HFFc6 (cell line): ENCODE data around the gene SNTG2. TPM values are rescaled to one million over a fixed set of nuclear protein-coding genes. Genes with fewer than 3 reads are reported as not detected.

ENCODE experiments used
- DNase-seq: peaks from one replicate; pipeline ENCODE4 v3.0.0-alpha.2; 2018
- H3K27ac Mint-ChIP-seq: 2 replicates; pipeline ENCODE4 v1.8.0; 2020; ENCODE audit warnings: mild to moderate bottlenecking, mixed read lengths
- H3K27me3 Mint-ChIP-seq: 2 replicates; pipeline ENCODE4 v1.8.0; 2021; ENCODE audit warnings: mild to moderate bottlenecking, moderate library complexity, mixed read lengths; ENCODE audit not compliant: insufficient read depth
- H3K36me3 Mint-ChIP-seq: 2 replicates; pipeline ENCODE4 v1.8.0; 2021; ENCODE audit warnings: low read depth, mixed read lengths
- H3K4me1 Mint-ChIP-seq: 2 replicates; pipeline ENCODE4 v1.8.0; 2020; ENCODE audit warnings: low read depth, mixed read lengths
- H3K4me3 Mint-ChIP-seq: 2 replicates; pipeline ENCODE4 v1.8.0; 2020; ENCODE audit warnings: mild to moderate bottlenecking, moderate library complexity, mixed read lengths
- H3K9me3 Mint-ChIP-seq: 2 replicates; pipeline ENCODE4 v1.8.0; 2020; ENCODE audit warnings: mild to moderate bottlenecking, mixed read lengths
- total RNA-seq, 6 experiments: library from RNA; stranded (reverse); fragmentation: NEBNext Ultra II Directional; extraction: Animal tissue kit (Norgen Biotek cat#: 25700); gene quantifications; 2 replicates in 1 of 6; 3 replicates in 5 of 6; pipeline ENCODE4 v1.2.3, GENCODE V29; 2021
- TF ChIP-seq, protein P1 (sequence below): fragments of 200-600 bp; sonication (generic); IDR thresholded peaks from 2 replicates; pipeline ENCODE4 v1.5.0; 2021; ENCODE audit warnings: antibody characterized with exemption, mild to moderate bottlenecking

The SNTG2 gene
- total RNA-seq, 6 experiments from 2014 or later: not detected

DNA sequence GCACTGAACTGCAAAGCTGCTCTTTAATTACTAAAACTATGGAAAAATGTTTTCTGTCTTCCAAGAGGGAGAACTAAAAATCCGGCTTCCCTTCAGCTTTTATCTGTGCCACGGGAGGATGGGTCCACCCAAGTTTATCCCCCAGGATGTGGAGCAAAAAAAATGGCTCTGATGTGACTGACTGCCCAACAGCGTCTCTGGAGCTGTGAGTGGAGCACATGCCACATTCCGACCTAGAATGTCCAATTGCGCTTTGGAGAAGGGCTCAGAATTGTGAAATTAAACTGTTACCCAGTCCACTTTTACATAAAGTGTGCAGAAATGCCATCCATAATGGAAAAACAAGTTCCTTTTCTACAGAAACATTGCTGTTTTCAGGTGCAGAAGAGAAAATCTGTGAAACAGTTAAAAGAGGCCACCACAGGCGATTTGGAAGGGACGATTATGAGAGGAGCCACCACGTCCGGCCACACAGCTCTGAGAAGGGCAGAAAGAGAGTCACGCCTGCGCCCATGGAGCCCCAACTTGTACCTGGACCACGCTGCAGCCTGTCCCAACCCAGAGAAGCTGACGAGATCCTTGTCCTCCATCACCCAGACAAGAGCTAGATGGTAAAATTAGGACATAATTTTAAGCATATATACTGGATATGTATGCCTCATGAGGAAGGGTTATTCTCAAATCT, 362.7 kb downstream of the SNTG2 start:
- no peaks in the 10 kb centered on the region for H3K36me3 Mint-ChIP-seq
- H3K4me3 Mint-ChIP-seq: no peak overlapping the region
- H3K9me3 Mint-ChIP-seq: peaks cover 23% of the 10 kb centered on the region
- no peaks in the 10 kb centered on the region for H3K4me1 Mint-ChIP-seq
- TF ChIP-seq, protein P1, sequence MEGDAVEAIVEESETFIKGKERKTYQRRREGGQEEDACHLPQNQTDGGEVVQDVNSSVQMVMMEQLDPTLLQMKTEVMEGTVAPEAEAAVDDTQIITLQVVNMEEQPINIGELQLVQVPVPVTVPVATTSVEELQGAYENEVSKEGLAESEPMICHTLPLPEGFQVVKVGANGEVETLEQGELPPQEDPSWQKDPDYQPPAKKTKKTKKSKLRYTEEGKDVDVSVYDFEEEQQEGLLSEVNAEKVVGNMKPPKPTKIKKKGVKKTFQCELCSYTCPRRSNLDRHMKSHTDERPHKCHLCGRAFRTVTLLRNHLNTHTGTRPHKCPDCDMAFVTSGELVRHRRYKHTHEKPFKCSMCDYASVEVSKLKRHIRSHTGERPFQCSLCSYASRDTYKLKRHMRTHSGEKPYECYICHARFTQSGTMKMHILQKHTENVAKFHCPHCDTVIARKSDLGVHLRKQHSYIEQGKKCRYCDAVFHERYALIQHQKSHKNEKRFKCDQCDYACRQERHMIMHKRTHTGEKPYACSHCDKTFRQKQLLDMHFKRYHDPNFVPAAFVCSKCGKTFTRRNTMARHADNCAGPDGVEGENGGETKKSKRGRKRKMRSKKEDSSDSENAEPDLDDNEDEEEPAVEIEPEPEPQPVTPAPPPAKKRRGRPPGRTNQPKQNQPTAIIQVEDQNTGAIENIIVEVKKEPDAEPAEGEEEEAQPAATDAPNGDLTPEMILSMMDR: no peak
- peaks cover 2% of the 10 kb centered on the region; the same call in 1 of the 2 replicates for H3K27me3 Mint-ChIP-seq
- no peak overlapping the region for H3K27ac Mint-ChIP-seq
- DNase-seq: no peak

DNA sequence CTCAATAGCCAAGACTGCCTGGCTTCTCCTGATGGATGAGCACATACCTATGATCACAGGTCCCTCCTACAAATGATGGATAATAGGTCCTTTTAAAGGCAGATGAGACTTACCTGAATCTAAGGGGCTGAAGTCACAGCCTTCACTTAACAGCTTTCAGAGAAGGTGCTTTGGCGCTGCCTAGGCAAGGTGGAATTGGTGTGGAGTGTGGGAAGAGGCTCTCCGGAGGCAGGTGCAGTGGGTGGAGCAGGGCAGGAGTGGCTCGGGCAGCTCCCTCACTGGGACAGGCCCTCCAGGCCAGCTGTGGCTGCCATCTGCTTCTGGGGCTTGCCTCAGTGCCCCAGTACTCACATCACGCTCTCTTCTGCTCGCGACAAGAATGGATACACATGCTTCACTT, 363.6 kb downstream of the SNTG2 start:
- H3K4me3 Mint-ChIP-seq: no peak overlapping the region
- TF ChIP-seq, protein P1: no peak
- no peak for DNase-seq
- H3K27ac Mint-ChIP-seq: no peak overlapping the region
- H3K9me3 Mint-ChIP-seq: peaks cover 24% of the 10 kb centered on the region
- peaks cover 2% of the 10 kb centered on the region; the same call in 1 of the 2 replicates for H3K27me3 Mint-ChIP-seq
- H3K4me1 Mint-ChIP-seq: no peaks in the 10 kb centered on the region
- H3K36me3 Mint-ChIP-seq: no peaks in the 10 kb centered on the region

DNA sequence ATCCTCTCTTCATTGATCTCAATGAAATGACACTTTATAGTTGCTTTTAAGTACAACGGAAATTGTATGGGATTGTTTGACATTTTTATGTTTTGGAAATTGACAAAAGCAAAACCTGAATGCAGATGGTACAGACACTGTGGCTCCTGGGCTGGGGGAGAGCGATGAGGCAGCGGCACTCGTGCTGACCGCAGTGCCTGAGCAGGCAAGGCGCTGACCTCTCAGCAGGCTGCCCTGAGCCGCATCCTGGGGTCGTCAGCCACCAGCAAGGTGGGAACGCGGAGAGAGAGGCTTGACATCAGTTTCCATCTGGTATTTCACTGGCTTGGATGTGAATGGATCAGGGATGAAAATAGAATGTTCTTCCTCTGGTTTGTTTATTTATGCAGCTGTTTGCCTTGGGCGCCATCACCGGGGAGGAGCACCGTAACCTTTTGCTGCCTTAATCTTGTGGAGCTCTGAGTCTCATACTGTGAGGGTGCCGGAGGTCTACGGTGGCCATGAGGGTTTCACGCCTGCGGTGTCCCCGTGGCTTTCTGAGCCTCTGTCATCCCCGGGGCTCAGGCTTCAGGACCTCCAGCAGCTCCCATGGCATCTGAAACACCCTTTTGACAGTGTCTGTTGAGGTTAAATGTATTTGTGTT, 367.8 kb downstream of the SNTG2 start:
- Mint-ChIP-seq H3K36me3 (no peaks in the 10 kb centered on the region), H3K27ac (no peak overlapping the region), H3K9me3 (peaks cover 29% of the 10 kb centered on the region), H3K27me3 (peaks cover 2% of the 10 kb centered on the region; the same call in 1 of the 2 replicates), H3K4me3 (no peak overlapping the region), H3K4me1 (no peaks in the 10 kb centered on the region)
- TF ChIP-seq, protein P1: no peak
- no peak for DNase-seq

DNA sequence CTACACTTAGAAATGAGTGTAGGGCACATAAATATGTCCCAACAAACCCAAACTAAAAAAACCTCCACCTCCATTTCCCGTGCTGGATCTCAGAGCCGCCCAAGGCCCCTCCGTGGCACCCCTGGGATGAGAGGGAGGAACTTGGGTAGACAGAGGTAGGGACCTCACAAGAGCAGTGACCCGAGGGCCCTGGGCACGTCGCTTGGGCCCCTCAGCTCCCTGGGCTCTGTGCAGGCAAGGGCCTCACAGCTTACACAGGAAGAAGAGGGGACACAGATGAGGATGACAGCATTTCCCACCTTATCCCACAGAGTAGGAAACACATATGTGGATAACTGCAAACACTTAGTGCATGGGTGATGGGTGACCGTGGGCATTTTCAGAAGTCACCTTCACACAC, 368.7 kb downstream of the SNTG2 start:
- Mint-ChIP-seq H3K4me3 (no peak overlapping the region), H3K27ac (no peak overlapping the region), H3K9me3 (peaks cover 26% of the 10 kb centered on the region), H3K36me3 (no peaks in the 10 kb centered on the region), H3K27me3 (peaks cover 2% of the 10 kb centered on the region; the same call in 1 of the 2 replicates), H3K4me1 (no peaks in the 10 kb centered on the region)
- DNase-seq: no peak
- TF ChIP-seq, protein P1: no peak

DNA sequence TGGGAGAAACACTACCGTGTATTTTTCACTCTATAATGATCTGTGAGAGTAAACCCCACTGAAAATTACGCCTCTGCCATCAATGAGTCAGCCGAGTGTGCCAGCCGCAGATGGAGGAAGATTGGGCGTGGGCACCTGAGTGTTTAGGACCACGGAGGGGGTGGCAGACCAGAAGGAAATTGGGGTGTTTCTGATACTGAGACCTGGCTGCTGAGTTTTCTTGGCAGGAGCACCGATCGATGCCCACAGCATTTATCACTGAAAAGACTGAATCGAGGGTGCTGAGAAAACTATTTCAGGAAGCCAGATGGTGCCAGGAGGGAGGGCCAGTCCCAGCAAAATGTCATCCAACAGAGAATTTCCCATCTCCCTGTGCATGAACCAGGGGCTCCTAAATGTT, 370.7 kb downstream of the SNTG2 start:
- Mint-ChIP-seq H3K9me3 (peaks cover 15% of the 10 kb centered on the region), H3K27me3 (no peaks in the 10 kb centered on the region; the same call in 1 of the 2 replicates), H3K4me1 (no peaks in the 10 kb centered on the region), H3K4me3 (no peak overlapping the region), H3K27ac (no peak overlapping the region), H3K36me3 (no peaks in the 10 kb centered on the region)
- DNase-seq: no peak
- TF ChIP-seq, protein P1: no peak
